Effector memory CD4-positive, alpha-beta T cell (primary cell): ENCODE results near the gene FUBP3.

ENCODE experiments used
- DNase-seq, 3 donors: peaks; one replicate each; pipeline ENCODE4 v3.0.0-alpha.2; 2020
- H3K27ac ChIP-seq: 2 replicates; pipeline ENCODE4 v1.7.0; 2013; ENCODE audit warnings: mild to moderate bottlenecking, low read length, moderate library complexity; ENCODE audit not compliant: insufficient read depth, poor library complexity, severe bottlenecking
- H3K27me3 ChIP-seq: replicated peaks from 2 replicates; pipeline ENCODE4 v1.7.0; 2013; ENCODE audit warnings: mild to moderate bottlenecking, low read length; ENCODE audit not compliant: insufficient read depth, control insufficient read depth, poor library complexity, severe bottlenecking
- H3K36me3 ChIP-seq: 2 replicates; pipeline ENCODE4 v1.7.0; 2013; ENCODE audit warnings: mild to moderate bottlenecking, low read length, moderate library complexity; ENCODE audit not compliant: control insufficient read depth, insufficient read depth
- H3K4me1 ChIP-seq: 2 replicates; pipeline ENCODE4 v1.7.0; 2013; ENCODE audit warnings: low read length, mild to moderate bottlenecking; ENCODE audit not compliant: control insufficient read depth, insufficient read depth, poor library complexity, severe bottlenecking
- H3K4me3 ChIP-seq: 2 replicates; pipeline ENCODE4 v1.7.0; 2013; ENCODE audit warnings: low read length, low read depth, mild to moderate bottlenecking; ENCODE audit not compliant: insufficient read depth, poor library complexity, severe bottlenecking
- H3K9me3 ChIP-seq: 2 replicates; pipeline ENCODE4 v1.7.0; 2013; ENCODE audit warnings: mild to moderate bottlenecking, low read length, moderate library complexity; ENCODE audit not compliant: control insufficient read depth

Gene FUBP3

GRCh38 chr9:130542038-130542437, 37.3 kb upstream of the FUBP3 start:
- Histone ChIP-seq H3K9me3 (no peaks in the 10 kb centered on the region), H3K4me3 (no peak overlapping the region), H3K27ac (no peak overlapping the region), H3K36me3 (no peaks in the 10 kb centered on the region), H3K27me3 (peaks cover 1% of the 10 kb centered on the region), H3K4me1 (peaks cover 5% of the 10 kb centered on the region)
- DNase-seq, result no peak

GRCh38 chr9:130542457-130543228, 36.7 kb upstream of the FUBP3 start:
- H3K36me3 ChIP-seq, result no peaks in the 10 kb centered on the region
- no peaks in the 10 kb centered on the region for H3K4me1 ChIP-seq
- no peak for DNase-seq
- no peak overlapping the region for H3K4me3 ChIP-seq
- H3K27ac ChIP-seq, result no peak overlapping the region
- no peaks in the 10 kb centered on the region for H3K27me3 ChIP-seq
- H3K9me3 ChIP-seq, result no peaks in the 10 kb centered on the region

GRCh38 chr9:130543368-130543767, 36.0 kb upstream of the FUBP3 start:
- Histone ChIP-seq H3K36me3 (no peaks in the 10 kb centered on the region), H3K27me3 (no peaks in the 10 kb centered on the region), H3K27ac (no peak overlapping the region), H3K4me1 (no peaks in the 10 kb centered on the region), H3K4me3 (no peak overlapping the region), H3K9me3 (no peaks in the 10 kb centered on the region)
- DNase-seq, result no peak

- DNase-seq, result no peak
- H3K4me3 ChIP-seq, result no peak overlapping the region
- H3K4me1 ChIP-seq, result no peaks in the 10 kb centered on the region
- H3K27me3 ChIP-seq, result no peaks in the 10 kb centered on the region
- H3K9me3 ChIP-seq, result no peaks in the 10 kb centered on the region
- H3K36me3 ChIP-seq, result no peaks in the 10 kb centered on the region
- H3K27ac ChIP-seq, result no peak overlapping the region
Observed at GRCh38 chr9:130543859-130544258, 35.5 kb upstream of the FUBP3 start.

- H3K36me3 ChIP-seq, result no peaks in the 10 kb centered on the region
- DNase-seq, result no peak
- no peak overlapping the region for H3K27ac ChIP-seq
- no peak overlapping the region for H3K4me3 ChIP-seq
- H3K4me1 ChIP-seq, result no peaks in the 10 kb centered on the region
- no peaks in the 10 kb centered on the region for H3K9me3 ChIP-seq
- H3K27me3 ChIP-seq, result no peaks in the 10 kb centered on the region
Observed at GRCh38 chr9:130544364-130544763, 35.0 kb upstream of the FUBP3 start.

- Histone ChIP-seq H3K4me3 (no peak overlapping the region), H3K9me3 (no peaks in the 10 kb centered on the region), H3K27ac (no peak overlapping the region), H3K4me1 (no peaks in the 10 kb centered on the region), H3K27me3 (no peaks in the 10 kb centered on the region), H3K36me3 (no peaks in the 10 kb centered on the region)
- DNase-seq, result no peak
Observed at GRCh38 chr9:130548103-130548502, 31.3 kb upstream of the FUBP3 start.

GRCh38 chr9:130549093-130549735, 30.2 kb upstream of the FUBP3 start:
- Histone ChIP-seq H3K4me3 (no peak overlapping the region), H3K36me3 (no peaks in the 10 kb centered on the region), H3K9me3 (no peaks in the 10 kb centered on the region), H3K27me3 (no peaks in the 10 kb centered on the region), H3K27ac (no peak overlapping the region), H3K4me1 (no peaks in the 10 kb centered on the region)
- no peak for DNase-seq

GRCh38 chr9:130554606-130555005, 24.8 kb upstream of the FUBP3 start:
- H3K27ac ChIP-seq, result no peak overlapping the region
- no peaks in the 10 kb centered on the region for H3K4me1 ChIP-seq
- no peaks in the 10 kb centered on the region for H3K36me3 ChIP-seq
- no peaks in the 10 kb centered on the region for H3K9me3 ChIP-seq
- no peaks in the 10 kb centered on the region for H3K27me3 ChIP-seq
- H3K4me3 ChIP-seq, result no peak overlapping the region
- no peak for DNase-seq

- Histone ChIP-seq H3K36me3 (no peaks in the 10 kb centered on the region), H3K4me3 (no peak overlapping the region), H3K9me3 (no peaks in the 10 kb centered on the region), H3K4me1 (no peaks in the 10 kb centered on the region), H3K27ac (no peak overlapping the region), H3K27me3 (no peaks in the 10 kb centered on the region)
- no peak for DNase-seq
Observed at GRCh38 chr9:130555061-130555460, 24.3 kb upstream of the FUBP3 start.

GRCh38 chr9:130555968-130556367, 23.4 kb upstream of the FUBP3 start:
- no peak for DNase-seq
- no peaks in the 10 kb centered on the region for H3K27me3 ChIP-seq
- no peaks in the 10 kb centered on the region for H3K9me3 ChIP-seq
- H3K27ac ChIP-seq, result no peak overlapping the region
- H3K4me3 ChIP-seq, result no peak overlapping the region
- no peaks in the 10 kb centered on the region for H3K36me3 ChIP-seq
- H3K4me1 ChIP-seq, result no peaks in the 10 kb centered on the region
